PC-9 (cell line): ENCODE measurements around the gene CRAT. TPM values are rescaled to one million over a fixed set of nuclear protein-coding genes. Genes with fewer than 3 reads are reported as not detected.
A peak's percentile ranks its signal among the peaks of the same experiment; 100 is the strongest.
"Not testable (repeated sequence)": the region's sequence is repeated elsewhere in the genome, so short reads cannot be mapped to it uniquely, and the experiment has no call there.

Experiments used
- BruUV-seq: library from RNA; stranded (reverse); fragments of 400-500 nt; replicated peaks from 2 replicates; lab custom pipeline; 2021; lab: Mats Ljungman, UMichigan
- CTCF ChIA-PET: fragments of 300-600 bp; sonication (Branson Sonifier 250); formaldehyde crosslinking; loops from one replicate; lab custom pipeline; 2022; ENCODE audit warnings: antibody characterized with exemption; lab: Charles Lee
- POLR2A ChIA-PET: fragments of 300-600 bp; sonication (Branson Sonifier 250); formaldehyde crosslinking; loops from one replicate; lab custom pipeline; 2022; ENCODE audit warnings: antibody characterized with exemption; ENCODE audit not compliant: unreplicated experiment; lab: Charles Lee
- DNase-seq, 2 experiments: peaks; one replicate each; pipeline versions ENCODE4 v3.0.0 to v3.0.0-alpha.2; 2015 to 2022; ENCODE audit warnings: mixed read lengths in 1 of 2
- H2AFZ ChIP-seq: fragments of 200-600 bp; sonication (generic); 2 replicates; pipeline ENCODE4 v1.8.1; 2017; ENCODE audit warnings: antibody characterized with exemption
- H3F3A ChIP-seq: fragments of 200-600 bp; sonication (generic); 2 replicates; pipeline ENCODE4 v1.8.1; 2017; ENCODE audit warnings: antibody characterized with exemption, mild to moderate bottlenecking, low read depth; ENCODE audit not compliant: insufficient read depth
- H3K27ac ChIP-seq: fragments of 200-600 bp; sonication (generic); 2 replicates; pipeline ENCODE4 v1.6.1; 2016; ENCODE audit warnings: mixed run types
- H3K27me3 ChIP-seq: fragments of 200-600 bp; sonication (generic); 2 replicates; pipeline ENCODE4 v1.6.1; 2016; ENCODE audit warnings: low read depth, mixed run types; ENCODE audit not compliant: insufficient read depth
- H3K36me3 ChIP-seq: fragments of 200-600 bp; sonication (generic); 2 replicates; pipeline ENCODE4 v1.6.1; 2016; ENCODE audit warnings: low read depth, mixed run types
- H3K4me1 ChIP-seq: fragments of 200-600 bp; sonication (generic); replicated peaks from 2 replicates; pipeline ENCODE4 v1.6.1; 2016; ENCODE audit warnings: mixed run types; ENCODE audit not compliant: insufficient read depth
- H3K4me2 ChIP-seq: fragments of 200-600 bp; sonication (generic); 2 replicates; pipeline ENCODE4 v1.6.1; 2017; ENCODE audit warnings: mixed run types
- H3K4me3 ChIP-seq: fragments of 200-600 bp; sonication (generic); 2 replicates; pipeline ENCODE4 v1.6.1; 2016; ENCODE audit warnings: mixed run types
- H3K79me2 ChIP-seq: fragments of 200-600 bp; sonication (generic); 2 replicates; pipeline ENCODE4 v1.6.1; 2017; ENCODE audit warnings: low read depth, mixed run types
- H3K9me2 ChIP-seq: fragments of 200-600 bp; sonication (generic); 2 replicates; pipeline ENCODE4 v1.8.1; 2017; ENCODE audit warnings: mild to moderate bottlenecking; ENCODE audit not compliant: insufficient read depth
- H3K9me3 ChIP-seq: fragments of 200-600 bp; sonication (generic); 2 replicates; pipeline ENCODE4 v1.8.1; 2016; ENCODE audit warnings: low read depth; ENCODE audit not compliant: insufficient read depth
- H4K20me1 ChIP-seq: fragments of 200-600 bp; sonication (generic); 2 replicates; pipeline ENCODE4 v1.8.1; 2017; ENCODE audit not compliant: insufficient read depth
- EZH2 ChIP-seq: fragments of 200-600 bp; sonication (generic); IDR thresholded peaks from 2 replicates; pipeline ENCODE4 v1.8.0; 2017; ENCODE audit warnings: antibody characterized with exemption, low read depth
- intact Hi-C: fragments of 100-400 bp; cut with micrococcal nuclease; formaldehyde crosslinking; loops from one replicate; pipeline ENCODE4 v1.10.0; 2022; ENCODE audit not compliant: unreplicated experiment
- total RNA-seq: library from RNA; stranded (reverse); gene quantifications from 2 replicates; pipeline ENCODE4 v1.2.3, GENCODE V29; 2021
- TF ChIP-seq, protein P1 (sequence below): fragments of 200-600 bp; sonication (generic); conservative IDR thresholded peaks from 2 replicates; pipeline ENCODE4 v1.6.1; 2017; ENCODE audit warnings: mixed run types, antibody characterized with exemption, mild to moderate bottlenecking, moderate library complexity

Gene CRAT
- total RNA-seq, 1 experiment from 2014 or later = 40.3 TPM

DNA sequence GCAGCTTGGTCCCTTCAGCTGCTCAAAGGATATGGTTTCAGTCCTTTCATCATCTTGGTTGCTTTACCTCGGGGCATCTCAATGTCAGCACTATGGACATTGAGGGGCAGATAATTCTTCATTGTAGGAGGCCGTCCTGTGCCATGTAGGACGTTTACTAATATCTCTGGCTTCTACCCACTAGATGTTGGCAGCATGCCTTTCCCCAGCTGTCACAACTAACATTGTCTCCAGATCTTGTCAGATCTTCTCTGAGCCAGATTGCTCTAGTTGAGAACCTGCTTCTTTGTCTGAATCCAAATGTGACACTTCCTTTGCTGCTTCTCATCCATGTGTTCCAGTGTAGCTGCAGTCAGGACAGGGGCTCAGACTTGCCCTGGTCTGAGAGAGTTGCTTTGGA is 10.9 kb upstream of the CRAT start:
- TF ChIP-seq EZH2 = no peak
- TF ChIP-seq, protein P1, sequence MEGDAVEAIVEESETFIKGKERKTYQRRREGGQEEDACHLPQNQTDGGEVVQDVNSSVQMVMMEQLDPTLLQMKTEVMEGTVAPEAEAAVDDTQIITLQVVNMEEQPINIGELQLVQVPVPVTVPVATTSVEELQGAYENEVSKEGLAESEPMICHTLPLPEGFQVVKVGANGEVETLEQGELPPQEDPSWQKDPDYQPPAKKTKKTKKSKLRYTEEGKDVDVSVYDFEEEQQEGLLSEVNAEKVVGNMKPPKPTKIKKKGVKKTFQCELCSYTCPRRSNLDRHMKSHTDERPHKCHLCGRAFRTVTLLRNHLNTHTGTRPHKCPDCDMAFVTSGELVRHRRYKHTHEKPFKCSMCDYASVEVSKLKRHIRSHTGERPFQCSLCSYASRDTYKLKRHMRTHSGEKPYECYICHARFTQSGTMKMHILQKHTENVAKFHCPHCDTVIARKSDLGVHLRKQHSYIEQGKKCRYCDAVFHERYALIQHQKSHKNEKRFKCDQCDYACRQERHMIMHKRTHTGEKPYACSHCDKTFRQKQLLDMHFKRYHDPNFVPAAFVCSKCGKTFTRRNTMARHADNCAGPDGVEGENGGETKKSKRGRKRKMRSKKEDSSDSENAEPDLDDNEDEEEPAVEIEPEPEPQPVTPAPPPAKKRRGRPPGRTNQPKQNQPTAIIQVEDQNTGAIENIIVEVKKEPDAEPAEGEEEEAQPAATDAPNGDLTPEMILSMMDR = no peak
- ChIA-PET CTCF (no interaction called here), POLR2A (no interaction called here)
- no peaks in the 10 kb centered on the region for H3K27me3 ChIP-seq
- no TSS peak for BruUV-seq
- H3K4me2 ChIP-seq = no peak overlapping the region
- H3F3A ChIP-seq = peaks cover 13% of the 10 kb centered on the region
- no peak for DNase-seq
- intact Hi-C loops = no loop called here
- no peak overlapping the region for H3K4me3 ChIP-seq
- peaks cover 17% of the 10 kb centered on the region for H3K4me1 ChIP-seq
- H3K9me2 ChIP-seq = no peaks in the 10 kb centered on the region
- H3K79me2 ChIP-seq = peaks cover 19% of the 10 kb centered on the region
- no peaks in the 10 kb centered on the region for H3K36me3 ChIP-seq
- H3K9me3 ChIP-seq = no peaks in the 10 kb centered on the region
- H2AFZ ChIP-seq = no peak overlapping the region
- no peak overlapping the region for H3K27ac ChIP-seq
- H4K20me1 ChIP-seq = no peaks in the 10 kb centered on the region

DNA sequence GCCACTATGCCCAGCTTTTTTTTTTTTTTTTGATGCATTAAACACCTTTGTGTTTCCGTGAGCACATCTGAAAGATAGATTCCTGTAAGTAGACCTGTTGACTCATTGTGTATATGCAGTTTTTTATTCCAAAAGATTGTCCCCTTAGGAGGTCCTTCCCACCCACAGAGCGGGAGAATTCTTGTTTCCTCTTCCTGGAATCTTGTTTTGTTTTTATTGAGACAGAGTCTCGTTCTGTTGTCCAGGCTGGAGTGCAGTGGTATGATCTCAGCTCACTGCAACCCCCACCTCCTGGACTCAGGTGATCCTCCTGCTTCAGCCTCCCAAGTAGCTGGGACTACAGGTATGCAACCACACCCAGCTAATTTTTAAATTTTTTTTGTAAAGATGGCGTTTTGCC is 8.2 kb upstream of the CRAT start:
- intact Hi-C loops = no loop called here
- CTCF ChIA-PET = interaction anchor here (0.6 to 0.7 kb wide), 4 partner anchors 13 to 505 kb away, joined by 3 to 4 read pairs (median 3); no protein-coding TSS in a partner anchor
- H3K36me3 ChIP-seq = no peaks in the 10 kb centered on the region
- BruUV-seq = no TSS peak
- peaks cover 18% of the 10 kb centered on the region; the same call in 1 of the 2 replicates for H3F3A ChIP-seq
- no peak for DNase-seq
- H3K27ac ChIP-seq = peak overlapping the region; percentile 16; the same call in 1 of the 2 replicates
- no peak overlapping the region for H2AFZ ChIP-seq
- H3K4me3 ChIP-seq = no peak overlapping the region
- H3K4me1 ChIP-seq = peaks cover 11% of the 10 kb centered on the region; the same call in 1 of the 2 replicates
- H3K9me3 ChIP-seq = no peaks in the 10 kb centered on the region
- H3K79me2 ChIP-seq = peaks cover 44% of the 10 kb centered on the region
- H4K20me1 ChIP-seq = no peaks in the 10 kb centered on the region
- no peaks in the 10 kb centered on the region for H3K9me2 ChIP-seq
- POLR2A ChIA-PET = no interaction called here
- TF ChIP-seq EZH2 = no peak
- TF ChIP-seq, protein P1 = no peak
- H3K4me2 ChIP-seq = no peak overlapping the region
- H3K27me3 ChIP-seq = no peaks in the 10 kb centered on the region

DNA sequence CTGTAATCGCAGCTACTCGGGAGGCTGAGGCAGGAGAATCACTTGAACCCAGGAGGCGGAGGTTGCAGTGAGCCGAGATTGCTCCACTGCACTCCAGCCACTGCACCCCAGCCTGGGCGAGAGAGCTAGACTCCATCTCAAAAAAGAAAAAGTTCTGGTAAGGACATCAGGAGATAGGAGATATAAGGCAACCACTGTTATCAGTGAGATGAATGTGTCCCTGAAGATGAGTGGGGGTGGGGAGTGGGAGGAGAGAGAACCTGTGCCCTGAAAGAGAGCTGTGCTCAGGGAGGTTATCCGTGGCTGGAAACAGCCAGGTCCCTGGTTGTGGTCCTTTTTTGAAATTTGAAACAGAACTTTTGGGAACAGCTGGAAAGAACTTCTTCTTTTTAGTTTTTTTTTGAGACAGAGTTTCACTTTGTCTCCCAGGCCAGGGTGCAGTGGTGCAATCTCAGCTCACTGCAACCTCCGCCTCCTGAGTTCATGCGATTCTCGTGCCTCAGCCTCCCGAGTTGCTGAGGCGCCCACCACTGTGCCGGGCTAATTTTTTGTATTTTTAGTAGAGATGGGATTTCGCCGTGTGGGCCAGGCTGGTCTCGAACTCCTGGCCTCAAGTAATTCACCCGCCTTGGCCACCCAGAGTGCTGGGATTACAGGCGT is 3.2 kb upstream of the CRAT start:
- H3K79me2 ChIP-seq = peaks cover 66% of the 10 kb centered on the region
- H3K27ac ChIP-seq = no peak overlapping the region
- H3K36me3 ChIP-seq = no peaks in the 10 kb centered on the region
- no peaks in the 10 kb centered on the region for H4K20me1 ChIP-seq
- H3K27me3 ChIP-seq = no peaks in the 10 kb centered on the region
- no peak overlapping the region for H3K4me3 ChIP-seq
- no peak for DNase-seq
- H3F3A ChIP-seq = peaks cover 22% of the 10 kb centered on the region; the same call in 1 of the 2 replicates
- H3K4me1 ChIP-seq = peaks cover 19% of the 10 kb centered on the region; the same call in 1 of the 2 replicates
- no peak for TF ChIP-seq EZH2
- TF ChIP-seq, protein P1 = no peak
- no TSS peak for BruUV-seq
- ChIA-PET POLR2A (no interaction called here), CTCF (no interaction called here)
- intact Hi-C loops = loop anchor here (5.0 kb wide), 1 partner anchor 741 kb away; the partner anchor contains the start of gene URM1
- H2AFZ ChIP-seq = no peak overlapping the region
- no peak overlapping the region for H3K4me2 ChIP-seq
- no peaks in the 10 kb centered on the region for H3K9me3 ChIP-seq
- H3K9me2 ChIP-seq = no peaks in the 10 kb centered on the region

DNA sequence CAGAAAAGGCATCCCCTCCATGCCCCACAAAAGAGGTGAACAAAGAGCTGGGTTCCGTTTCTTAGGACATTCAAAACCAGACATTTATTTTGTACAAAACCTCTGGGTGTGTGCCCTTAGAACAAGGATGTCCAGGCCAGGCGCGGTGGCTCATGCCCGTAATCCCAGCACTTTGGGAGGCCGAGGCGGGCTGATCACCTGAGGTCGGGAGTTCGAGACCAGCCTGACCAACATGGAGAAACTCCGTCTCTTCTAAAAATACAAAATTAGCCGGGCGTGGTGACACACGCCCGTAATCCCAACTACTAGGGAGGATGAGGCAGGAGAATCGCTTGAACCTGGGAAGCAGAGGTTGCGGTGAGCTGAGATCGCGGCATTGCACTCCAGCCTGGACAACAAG is 1.9 kb upstream of the CRAT start:
- H3K9me2 ChIP-seq, H2AFZ ChIP-seq, H3K9me3 ChIP-seq, H3K27ac ChIP-seq, H3K36me3 ChIP-seq, DNase-seq, H4K20me1 ChIP-seq, H3K27me3 ChIP-seq: not testable (repeated sequence)
- intact Hi-C loops = loop anchor here (5.0 kb wide), 1 partner anchor 740 kb away; the partner anchor contains the start of gene URM1
- Histone ChIP-seq H3K79me2 (peaks cover 57% of the 10 kb centered on the region), H3K4me1 (peaks cover 19% of the 10 kb centered on the region; the same call in 1 of the 2 replicates), H3F3A (peaks cover 28% of the 10 kb centered on the region; the same call in 1 of the 2 replicates), H3K4me3 (peak overlapping the region; percentile 82), H3K4me2 (peak overlapping the region; percentile 95)
- ChIA-PET CTCF (interaction anchor here (0.7 kb wide), 1 partner anchor 267 kb away, joined by 3 read pairs; no protein-coding TSS in a partner anchor), POLR2A (interaction anchor here (0.7 kb wide), 1 partner anchor 245 kb away, joined by 4 read pairs; no protein-coding TSS in a partner anchor)
- BruUV-seq = TSS peak; percentile 31
